ENCODE measurements around the gene SP4. TPM values are rescaled to one million over a fixed set of nuclear protein-coding genes. Genes with fewer than 3 reads are reported as not detected.

SP4 gene
- polyA plus RNA-seq, 1 donor, result 6.2 TPM

GRCh38 chr7:21448974-21449373, 21.1 kb downstream of the SP4 start:
- DNase-seq, result no peak

DNA sequence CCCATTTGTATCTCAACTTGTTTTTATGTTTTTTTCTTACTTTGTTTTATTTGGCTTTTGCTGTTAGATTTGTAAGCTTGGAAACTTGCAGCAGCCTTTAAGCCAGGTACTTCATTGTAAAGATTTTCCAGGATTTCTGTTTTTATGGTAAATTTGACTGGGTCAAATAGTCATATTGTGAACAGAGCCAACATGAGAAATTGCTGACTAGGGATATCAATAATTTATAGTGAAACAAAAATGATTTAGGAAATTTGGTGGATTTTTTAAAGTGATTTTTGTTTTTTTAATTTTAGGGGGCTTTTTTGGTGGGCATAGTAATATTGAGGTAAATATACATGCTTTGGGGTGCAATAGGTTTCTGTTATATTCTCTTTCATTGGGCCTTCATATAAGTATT, 22.2 kb downstream of the SP4 start:
- DNase-seq, result no peak

DNA sequence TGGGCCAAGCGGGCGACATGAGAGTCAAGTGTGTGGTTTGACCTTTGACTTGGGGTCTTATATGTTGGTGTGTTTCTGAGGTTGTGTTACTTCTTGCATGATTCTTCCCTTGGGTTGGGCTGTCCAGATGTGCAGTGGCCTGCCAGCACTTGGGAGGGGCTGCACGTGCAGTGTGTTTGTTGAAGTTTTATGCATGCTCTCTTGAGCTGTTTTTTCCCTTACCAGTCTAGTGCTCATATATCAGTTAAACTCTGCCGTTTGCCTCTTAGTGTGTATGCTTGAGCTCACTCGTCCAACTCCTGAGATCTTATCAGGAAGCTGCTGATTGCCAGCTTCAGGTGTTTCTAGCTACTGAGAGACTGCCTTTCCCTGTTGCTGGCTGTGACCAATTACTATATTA, 23.1 kb downstream of the SP4 start:
- DNase-seq, result no peak

- no peak for DNase-seq
Measured at GRCh38 chr7:21454182-21454581, 26.3 kb downstream of the SP4 start.

- DNase-seq, result no peak
Measured at GRCh38 chr7:21454906-21455305, 27.0 kb downstream of the SP4 start.

DNA sequence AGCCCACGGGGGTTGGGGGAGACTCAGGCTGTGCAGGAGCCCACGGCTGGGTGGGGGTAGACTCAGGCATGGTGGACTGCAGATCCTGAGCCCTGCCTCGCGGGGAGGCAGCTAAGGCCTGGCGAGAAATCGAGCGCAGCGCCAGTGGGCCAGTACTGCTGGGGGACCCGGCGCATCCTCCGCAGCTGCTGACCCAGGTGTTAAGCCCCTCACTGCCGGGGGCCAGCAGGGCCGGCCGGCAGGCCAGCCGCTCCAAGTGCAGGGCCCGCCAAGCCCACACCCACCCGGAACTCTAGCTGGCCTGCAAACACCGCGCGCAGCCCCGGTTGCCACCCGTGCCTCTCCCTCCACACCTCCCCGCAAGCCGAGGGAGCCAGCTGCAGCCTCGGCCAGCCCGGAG, 33.4 kb downstream of the SP4 start:
- no peak for DNase-seq

DNA sequence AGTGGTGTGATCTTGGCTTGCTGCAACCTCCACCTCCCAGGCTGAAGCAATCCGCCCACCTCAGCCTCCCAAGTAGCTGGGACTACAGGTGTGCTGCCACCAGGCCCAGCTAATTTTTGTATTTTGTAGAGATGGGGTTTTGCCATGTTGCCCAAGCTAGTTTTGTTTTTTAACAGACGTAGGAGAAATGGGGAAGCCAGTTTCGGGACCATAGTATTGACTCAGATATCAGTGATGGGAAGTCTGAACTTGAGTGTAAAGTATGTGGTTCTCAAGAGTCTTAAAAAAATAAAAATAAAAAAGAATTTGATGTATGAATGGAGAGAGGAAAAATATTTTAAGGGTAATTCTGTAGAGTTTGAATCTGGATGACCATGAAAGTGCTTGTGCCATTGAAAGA, 34.2 kb downstream of the SP4 start:
- no peak for DNase-seq

DNA sequence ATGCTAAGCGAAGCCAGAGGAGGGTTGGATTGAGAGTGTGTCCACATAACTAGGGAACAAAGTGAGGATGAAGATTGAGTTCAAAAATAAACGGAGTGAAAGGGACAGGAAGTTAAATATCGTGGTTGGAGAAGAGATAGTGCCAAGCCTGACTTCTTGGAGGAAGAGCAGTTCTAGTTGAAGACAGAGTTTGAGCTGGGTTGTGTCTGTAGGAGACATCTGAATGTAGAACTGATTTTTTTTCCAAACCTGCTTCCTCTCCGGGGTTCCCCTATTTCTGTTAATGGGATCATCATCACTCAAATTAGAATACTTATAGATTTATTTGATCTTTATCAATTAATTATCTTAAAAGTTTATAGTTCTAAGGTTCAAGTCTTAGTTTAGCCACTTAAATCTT, 35.6 kb downstream of the SP4 start:
- no peak for DNase-seq

- no peak for DNase-seq
Measured at GRCh38 chr7:21468969-21469368, 41.1 kb downstream of the SP4 start.

- DNase-seq, result no peak
Measured at GRCh38 chr7:21469894-21470293, 42.0 kb downstream of the SP4 start.

- DNase-seq, result no peak
Measured at GRCh38 chr7:21472029-21472428, 44.1 kb downstream of the SP4 start.

DNA sequence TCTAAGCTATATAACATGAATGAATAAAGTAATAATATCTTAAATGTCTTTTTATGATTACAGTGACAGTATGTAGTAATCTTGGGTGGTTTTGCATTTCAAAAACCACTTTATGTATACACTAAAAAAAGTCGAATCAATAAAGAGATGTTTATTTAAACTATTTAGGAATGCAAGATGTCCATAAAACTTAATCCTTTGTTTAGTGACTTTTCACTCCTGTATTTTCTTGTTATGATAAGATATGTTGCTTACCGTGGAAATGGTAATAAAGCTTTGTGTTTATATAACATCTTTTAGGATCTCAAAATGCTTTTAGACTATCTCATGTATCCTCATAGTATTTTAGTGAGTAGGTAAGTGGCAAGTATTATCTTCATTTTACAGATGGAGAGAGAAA, 48.5 kb downstream of the SP4 start:
- DNase-seq, result no peak

- no peak for DNase-seq
Measured at GRCh38 chr7:21480693-21481403, 53.0 kb downstream of the SP4 start.

DNA sequence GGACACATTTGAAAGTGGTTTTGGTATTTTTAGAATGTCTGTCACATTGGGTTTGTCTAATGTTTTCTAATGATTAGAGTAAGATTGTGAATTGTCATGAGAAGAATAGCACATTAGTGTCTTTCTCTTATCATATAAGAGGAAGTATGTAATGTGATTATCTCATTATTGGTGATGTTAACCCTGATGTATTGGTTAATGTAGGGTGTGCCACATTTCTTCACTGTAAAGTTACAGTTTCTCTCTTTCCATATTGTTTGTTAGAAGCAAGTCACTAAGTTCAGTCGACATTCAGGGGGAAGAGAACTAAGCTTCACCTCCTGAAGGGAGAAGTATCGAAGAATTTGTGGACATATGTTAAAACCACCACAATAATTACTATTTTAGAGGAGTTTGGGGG, 58.6 kb downstream of the SP4 start:
- DNase-seq, result no peak

- no peak for DNase-seq
Measured at GRCh38 chr7:21495731-21496130, 67.8 kb downstream of the SP4 start.

GRCh38 chr7:21497072-21497471, 69.2 kb downstream of the SP4 start:
- DNase-seq, result no peak

GRCh38 chr7:21500117-21500832, 72.4 kb downstream of the SP4 start:
- DNase-seq, result no peak

DNA sequence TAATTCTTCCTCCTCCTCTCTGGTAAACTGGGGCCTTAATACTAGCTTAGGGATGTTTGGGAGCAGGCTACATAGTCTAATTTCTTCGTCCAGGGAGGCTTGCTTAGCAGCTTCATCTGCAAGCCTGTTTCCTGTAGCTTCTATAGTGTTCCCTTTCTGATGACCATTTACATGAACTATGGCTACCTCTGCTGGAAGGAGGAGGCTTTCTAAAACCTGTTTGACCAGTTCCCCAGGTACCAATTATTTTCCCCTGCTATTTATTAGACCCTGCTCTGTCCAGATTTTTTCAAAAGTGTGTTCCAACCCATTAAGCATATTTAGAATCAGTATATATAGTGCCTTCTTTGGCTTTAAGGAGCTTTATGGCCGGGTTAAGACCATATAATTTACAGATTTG, 76.1 kb downstream of the SP4 start:
- DNase-seq, result no peak

DNA sequence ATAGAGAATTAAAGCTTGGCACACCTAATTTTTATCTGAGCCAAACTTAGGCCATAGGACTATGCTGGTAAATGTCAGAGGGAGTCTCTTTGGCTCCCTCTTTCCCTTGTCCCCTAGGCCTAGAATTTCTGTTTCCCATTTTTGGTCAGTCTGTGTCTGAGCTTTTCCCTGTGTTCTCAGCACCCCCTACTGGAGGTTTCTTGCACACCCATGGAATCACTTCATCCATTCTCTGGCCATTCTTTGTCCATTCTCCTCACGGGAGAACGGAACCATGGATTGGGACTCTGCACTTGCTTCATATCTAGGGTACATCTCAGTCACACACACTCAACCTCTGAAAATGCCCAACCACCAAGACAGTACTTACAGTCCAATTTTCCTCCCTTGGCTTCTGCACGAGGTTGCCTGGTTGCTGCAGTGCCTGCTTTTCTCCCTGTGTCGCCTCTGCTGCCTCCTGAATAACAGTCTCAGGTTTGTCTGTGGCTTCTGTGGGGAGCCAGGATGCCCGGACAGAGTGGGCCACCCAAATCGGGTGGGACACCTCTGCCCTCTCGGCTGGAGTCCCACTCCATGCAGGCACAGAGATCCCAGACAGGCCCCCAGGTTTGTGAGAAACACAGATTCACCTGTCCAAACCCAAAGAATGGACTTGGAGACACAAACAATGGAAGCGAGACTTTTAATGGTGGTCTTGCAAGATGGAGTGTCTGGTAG, 79.9 kb downstream of the SP4 start:
- DNase-seq, result no peak

DNA sequence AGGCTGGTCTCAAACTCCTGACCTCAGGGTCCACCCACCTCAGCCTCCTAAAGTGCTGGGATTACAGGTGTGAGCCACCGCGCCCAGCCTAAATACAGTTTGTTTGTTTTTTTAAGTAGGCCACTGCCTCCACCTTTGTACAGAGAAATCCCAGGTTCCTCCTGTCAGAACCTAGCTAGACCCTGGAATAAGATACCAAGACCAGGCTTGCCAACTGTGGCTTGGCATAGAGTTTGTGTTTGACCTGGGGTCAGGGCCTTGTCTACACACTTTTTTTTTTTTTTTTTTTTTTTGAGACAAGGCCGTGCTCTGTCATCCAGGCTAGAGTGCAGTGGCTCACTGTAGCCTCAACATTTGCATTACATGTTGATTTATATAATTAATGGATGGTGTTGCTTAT, 80.7 kb downstream of the SP4 start:
- no peak for DNase-seq

- DNase-seq, result no peak
Measured at GRCh38 chr7:21514062-21514461, 86.2 kb downstream of the SP4 start.

GRCh38 chr7:21524680-21525079, 96.8 kb downstream of the SP4 start:
- no peak for DNase-seq

- no peak for DNase-seq
Measured at GRCh38 chr7:21526007-21526406, 98.1 kb downstream of the SP4 start.

DNA sequence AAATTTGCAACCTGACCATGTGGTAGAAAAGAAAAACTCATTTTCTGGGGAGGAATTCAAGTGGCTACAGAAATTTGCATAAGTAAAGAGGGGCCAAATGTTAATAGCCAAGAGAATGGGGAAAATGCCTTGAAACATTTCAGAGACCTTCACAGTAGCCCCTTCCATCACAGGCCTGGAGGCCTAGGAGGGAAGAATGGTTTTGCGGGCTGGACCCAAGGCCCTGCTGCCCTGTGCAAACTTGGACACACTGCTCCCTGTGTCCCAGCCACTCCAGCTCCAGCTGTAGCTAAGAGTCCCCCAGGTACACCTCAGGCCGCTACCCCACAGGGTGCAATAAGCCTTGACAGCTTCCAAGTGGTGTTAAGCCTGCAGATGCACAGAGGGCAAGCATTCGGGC, 98.6 kb downstream of the SP4 start:
- no peak for DNase-seq

Data from hindlimb muscle (tissue), 1 donor.